Adrenal gland (tissue), 5 donors: Measurements from ENCODE around the gene CPN2.

Experiments
- CTCF ChIP-seq, 6 experiments: fragments of 450-650 bp in 4 of 6; fragments of 200-600 bp in 2 of 6; sonication (generic) in 1 of 6; IDR thresholded peaks; 1 replicate in 5 of 6; 2 replicates in 1 of 6; pipeline versions ENCODE4 v1.5.1 to v1.8.0; 2016 to 2021; ENCODE audit warnings: antibody characterized with exemption in 6 of 6, mild to moderate bottlenecking in 2 of 6, moderate library complexity in 1 of 6
- POLR2A ChIP-seq, 2 donors: fragments of 450-650 bp; IDR thresholded peaks; one replicate each; pipeline ENCODE4 v1.6.1; 2017; ENCODE audit warnings: antibody characterized with exemption in 2 of 2, mild to moderate bottlenecking in 2 of 2, moderate library complexity in 1 of 2
- donor health status: DM: no; HTN: no; CAD: no.

- TF ChIP-seq CTCF (IDR thresholded peaks at IDR 0.05) (no peak), POLR2A (IDR thresholded peaks at IDR 0.05) (no peak)
Measured at GRCh38 chr3:194342861-194343560, 8.1 kb downstream of the CPN2 start.
